ENCODE results near the gene LRRC75A. TPM values are rescaled to one million over a fixed set of nuclear protein-coding genes. Genes with fewer than 3 reads are reported as not detected.

The LRRC75A gene
- total RNA-seq, 1 experiment from 2014 or later = 1.2 TPM

DNA sequence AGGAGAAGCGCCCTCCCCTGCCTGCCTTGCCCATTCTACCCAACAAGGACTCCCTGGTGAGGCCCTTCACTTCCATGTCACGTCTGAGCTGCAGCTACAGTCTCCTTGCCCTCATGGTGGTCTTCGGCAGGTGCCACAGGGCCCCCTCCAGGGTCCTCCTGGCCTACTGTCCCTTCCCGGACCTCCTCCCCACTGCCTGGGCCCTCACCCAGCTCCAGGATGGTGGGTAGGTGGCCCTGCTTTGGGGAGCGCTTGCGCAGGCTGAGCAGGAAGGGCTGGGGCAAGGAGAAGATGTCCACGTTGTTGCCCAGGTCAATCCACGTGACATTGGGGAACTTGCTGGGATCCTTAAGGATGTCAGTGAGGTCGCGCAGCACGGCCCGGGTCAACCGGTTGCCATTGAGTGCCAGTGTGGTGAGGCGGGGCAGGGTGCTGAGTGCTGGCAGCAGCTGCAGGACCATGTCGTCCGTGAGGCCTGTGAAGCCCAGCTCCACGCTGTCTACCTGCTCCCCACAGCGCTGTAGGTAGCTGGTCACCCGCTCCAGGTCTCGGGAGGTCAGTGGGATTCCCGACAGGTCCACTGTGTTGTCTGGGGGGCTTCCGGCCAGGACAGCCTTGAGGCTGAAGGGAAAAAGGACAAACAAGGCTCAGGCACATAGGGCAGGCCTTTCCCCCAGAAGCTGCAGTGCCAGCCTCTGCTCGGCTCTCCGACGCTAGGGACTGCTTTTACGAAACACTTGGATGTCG, 48.3 kb downstream of the LRRC75A start:
- TF ChIP-seq POLR2AphosphoS5 (IDR thresholded peaks at IDR 0.05; ENCODE audit: low read depth, low read length) (peak; percentile 27), SIN3A (IDR thresholded peaks at IDR 0.05; ENCODE audit: borderline replicate concordance, insufficient read depth, low read depth, low read length) (no peak)
- intact Hi-C loops (cut with micrococcal nuclease; ENCODE audit: unreplicated experiment) (no loop called here), in situ Hi-C loops (cut with HindIII; ENCODE audit: low pct_unique_long_range_greater_than_20kb, low sequenced_read_pairs) (no loop called here)
- DNase-seq (ENCODE audit: low read depth, low spot score) = no peak
- Histone ChIP-seq H3K4me3 (ENCODE audit: low read depth in 2 of 2, low read length in 2 of 2) (no peak overlapping the region), H3K4me1 (ENCODE audit: control insufficient read depth, insufficient read depth, low read length) (peaks cover 28% of the 10 kb centered on the region), H3K36me3 (ENCODE audit: control insufficient read depth, insufficient read depth, low read length) (peaks cover 27% of the 10 kb centered on the region), H3K27ac (ENCODE audit: low read length) (peak overlapping the region; percentile 70; the same call in 1 of the 2 replicates), H3K27me3 (ENCODE audit: control insufficient read depth, insufficient read depth, low read length) (no peaks in the 10 kb centered on the region), H3K9me3 (ENCODE audit: control insufficient read depth, insufficient read depth, low read depth, low read length) (no peaks in the 10 kb centered on the region)
- peak; percentile 34 for ATAC-seq
- POLR2A ChIA-PET = no interaction called here
- BruUV-seq (replicated peaks) = no TSS peak
- CTCF ChIA-PET = no interaction called here

DNA sequence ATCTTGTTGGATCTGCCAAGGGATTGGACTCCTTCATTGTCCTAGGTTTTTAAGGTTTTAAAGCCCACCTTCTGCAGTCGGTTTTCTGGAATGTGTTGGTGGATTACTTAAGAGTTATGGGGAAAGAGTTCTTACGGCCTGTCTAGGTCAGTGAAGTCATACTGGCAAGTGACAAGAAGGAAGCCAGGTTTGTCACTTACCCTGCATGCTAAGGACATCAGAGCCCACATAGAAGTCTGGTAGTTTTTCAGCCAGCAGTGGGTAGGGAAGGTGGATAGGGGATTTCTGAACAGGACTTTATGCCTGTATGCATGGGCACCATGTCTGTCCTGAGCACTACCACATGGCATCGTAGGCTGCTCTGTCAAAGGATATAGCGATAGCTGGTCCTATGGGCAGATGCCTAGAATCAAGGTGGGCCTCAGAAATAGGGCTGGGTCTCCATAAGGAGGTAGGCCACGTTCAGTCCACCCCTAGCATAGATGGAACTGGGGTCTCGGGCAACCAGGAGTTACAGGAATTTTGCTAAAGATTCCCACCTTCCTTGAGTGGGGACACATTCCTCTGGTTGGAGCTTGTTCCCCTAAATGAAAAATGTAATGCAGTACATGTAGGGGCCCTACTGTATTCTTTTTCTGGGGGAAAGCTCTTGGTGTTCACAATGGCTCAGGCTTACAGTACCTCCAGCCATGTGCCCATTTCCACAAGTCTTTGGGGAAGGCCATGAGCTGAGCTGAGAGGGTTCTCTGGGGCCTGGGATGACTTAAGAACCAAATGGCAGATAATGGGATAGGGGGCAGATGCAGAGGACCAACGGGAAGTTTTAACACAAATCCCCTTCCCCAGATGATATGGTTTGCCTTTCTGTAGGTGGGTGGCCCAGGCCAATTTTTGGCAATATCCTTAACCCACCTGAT, 49.1 kb downstream of the LRRC75A start:
- intact Hi-C loops (cut with micrococcal nuclease; ENCODE audit: unreplicated experiment) (no loop called here), in situ Hi-C loops (cut with HindIII; ENCODE audit: low pct_unique_long_range_greater_than_20kb, low sequenced_read_pairs) (no loop called here)
- Histone ChIP-seq H3K9me3 (ENCODE audit: control insufficient read depth, insufficient read depth, low read depth, low read length) (no peaks in the 10 kb centered on the region), H3K4me1 (ENCODE audit: control insufficient read depth, insufficient read depth, low read length) (peaks cover 31% of the 10 kb centered on the region), H3K36me3 (ENCODE audit: control insufficient read depth, insufficient read depth, low read length) (peaks cover 27% of the 10 kb centered on the region), H3K27ac (ENCODE audit: low read length) (peak overlapping the region; percentile 70), H3K27me3 (ENCODE audit: control insufficient read depth, insufficient read depth, low read length) (no peaks in the 10 kb centered on the region), H3K4me3 (ENCODE audit: low read depth in 2 of 2, low read length in 2 of 2) (no peak overlapping the region)
- no TSS peak for BruUV-seq (replicated peaks)
- ChIA-PET CTCF (no interaction called here), POLR2A (no interaction called here)
- DNase-seq (ENCODE audit: low read depth, low spot score) = no peak
- no peak for ATAC-seq
- peak; percentile 28 for TF ChIP-seq POLR2AphosphoS5 (IDR thresholded peaks at IDR 0.05; ENCODE audit: low read depth, low read length)
- no peak for TF ChIP-seq TCF7L2 (IDR thresholded peaks at IDR 0.05; ENCODE audit: low read depth, low read length)
- no peak for TF ChIP-seq SIN3A (IDR thresholded peaks at IDR 0.05; ENCODE audit: borderline replicate concordance, insufficient read depth, low read depth, low read length)

DNA sequence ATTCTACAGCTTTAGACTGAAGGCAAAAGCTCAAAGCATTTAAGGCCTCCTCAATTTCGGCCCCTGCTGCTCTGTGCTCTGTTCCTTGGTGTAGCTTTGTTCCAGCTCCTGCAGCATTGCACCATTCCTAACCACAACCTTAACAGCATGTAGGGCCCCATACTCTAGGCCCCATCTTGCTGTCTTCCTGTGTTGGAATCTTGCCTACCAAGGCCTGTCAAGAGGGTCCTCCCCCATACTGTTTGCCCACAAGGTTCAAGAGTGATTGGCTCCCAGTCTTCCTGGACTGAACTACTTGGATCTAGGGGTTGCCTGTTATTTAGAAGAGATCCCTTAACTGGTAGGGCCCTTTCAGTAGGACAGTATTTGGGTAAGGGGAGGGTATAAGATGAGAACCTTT, 49.9 kb downstream of the LRRC75A start:
- Histone ChIP-seq H3K4me3 (ENCODE audit: low read depth in 2 of 2, low read length in 2 of 2) (no peak overlapping the region; a peak in 1 of 4 replicates), H3K27ac (ENCODE audit: low read length) (peak overlapping the region; percentile 70), H3K27me3 (ENCODE audit: control insufficient read depth, insufficient read depth, low read length) (no peaks in the 10 kb centered on the region), H3K36me3 (ENCODE audit: control insufficient read depth, insufficient read depth, low read length) (peaks cover 27% of the 10 kb centered on the region), H3K4me1 (ENCODE audit: control insufficient read depth, insufficient read depth, low read length) (peaks cover 31% of the 10 kb centered on the region), H3K9me3 (ENCODE audit: control insufficient read depth, insufficient read depth, low read depth, low read length) (no peaks in the 10 kb centered on the region)
- no TSS peak for BruUV-seq (replicated peaks)
- ATAC-seq (no peak), DNase-seq (ENCODE audit: low read depth, low spot score) (no peak)
- CTCF ChIA-PET = no interaction called here
- peak; percentile 7; the same call in 1 of the 2 replicates for TF ChIP-seq POLR2AphosphoS5 (IDR thresholded peaks at IDR 0.05; ENCODE audit: low read depth, low read length)
- TF ChIP-seq, protein P1, sequence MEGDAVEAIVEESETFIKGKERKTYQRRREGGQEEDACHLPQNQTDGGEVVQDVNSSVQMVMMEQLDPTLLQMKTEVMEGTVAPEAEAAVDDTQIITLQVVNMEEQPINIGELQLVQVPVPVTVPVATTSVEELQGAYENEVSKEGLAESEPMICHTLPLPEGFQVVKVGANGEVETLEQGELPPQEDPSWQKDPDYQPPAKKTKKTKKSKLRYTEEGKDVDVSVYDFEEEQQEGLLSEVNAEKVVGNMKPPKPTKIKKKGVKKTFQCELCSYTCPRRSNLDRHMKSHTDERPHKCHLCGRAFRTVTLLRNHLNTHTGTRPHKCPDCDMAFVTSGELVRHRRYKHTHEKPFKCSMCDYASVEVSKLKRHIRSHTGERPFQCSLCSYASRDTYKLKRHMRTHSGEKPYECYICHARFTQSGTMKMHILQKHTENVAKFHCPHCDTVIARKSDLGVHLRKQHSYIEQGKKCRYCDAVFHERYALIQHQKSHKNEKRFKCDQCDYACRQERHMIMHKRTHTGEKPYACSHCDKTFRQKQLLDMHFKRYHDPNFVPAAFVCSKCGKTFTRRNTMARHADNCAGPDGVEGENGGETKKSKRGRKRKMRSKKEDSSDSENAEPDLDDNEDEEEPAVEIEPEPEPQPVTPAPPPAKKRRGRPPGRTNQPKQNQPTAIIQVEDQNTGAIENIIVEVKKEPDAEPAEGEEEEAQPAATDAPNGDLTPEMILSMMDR (IDR thresholded peaks at IDR 0.05) = no peak
- intact Hi-C loops (cut with micrococcal nuclease; ENCODE audit: unreplicated experiment) (no loop called here), in situ Hi-C loops (cut with HindIII; ENCODE audit: low pct_unique_long_range_greater_than_20kb, low sequenced_read_pairs) (no loop called here)
- POLR2A ChIA-PET = no interaction called here

Measured in Panc1 (cell line).